HEK293 (cell line): ENCODE data around the gene ZBTB20.
A peak's percentile ranks its signal among the peaks of the same experiment; 100 is the strongest.

Source experiments
- CTCF ChIA-PET: fragments of 350-600 bp; formaldehyde crosslinking; extraction: SDS; loops from one replicate; lab custom pipeline; 2021; ENCODE audit warnings: antibody characterized with exemption; lab: Yijun Ruan, JAX
- POLR2A ChIA-PET: fragments of 300-600 bp; formaldehyde crosslinking; extraction: SDS; loops from one replicate; lab custom pipeline; 2020; ENCODE audit warnings: antibody characterized with exemption, inconsistent platforms; lab: Yijun Ruan, JAX
- H3K27ac ChIP-seq: fragments of 200-500 bp; sonication (Bioruptor generic); 2 replicates; pipeline ENCODE4 v1.5.1; 2014; ENCODE audit warnings: low read depth, low read length, control low read depth, inconsistent platforms; ENCODE audit errors: extremely low read depth
- H3K36me3 ChIP-seq, 2 experiments: fragments of 200-500 bp in 1 of 2; sonication (Bioruptor generic) in 1 of 2; 1 replicate in 1 of 2; 2 replicates in 1 of 2; pipeline ENCODE4 v1.5.1; 2014 to 2017; ENCODE audit warnings: inconsistent platforms in 2 of 2, low read length in 2 of 2; ENCODE audit not compliant: control insufficient read depth in 2 of 2, insufficient read depth in 1 of 2
- H3K4me1 ChIP-seq: fragments of 200-500 bp; sonication (Bioruptor generic); 2 replicates; pipeline ENCODE4 v1.5.1; 2014; ENCODE audit warnings: mild to moderate bottlenecking, low read length, inconsistent platforms; ENCODE audit not compliant: control insufficient read depth, insufficient read depth
- H3K4me3 ChIP-seq: 2 replicates; pipeline ENCODE4 v1.5.1; 2011; ENCODE audit warnings: low read depth, mild to moderate bottlenecking, control low read depth, low read length, moderate library complexity
- H3K9me3 ChIP-seq: fragments of 200-500 bp; sonication (Bioruptor generic); 2 replicates; pipeline ENCODE4 v1.5.1; 2014; ENCODE audit warnings: low read depth, low read length, inconsistent platforms; ENCODE audit not compliant: control insufficient read depth, insufficient read depth
- FEZF1 ChIP-seq: fragments of 450-650 bp; formaldehyde crosslinking; IDR thresholded peaks from 2 replicates; pipeline ENCODE4 v1.5.1; 2016; ENCODE audit warnings: missing biosample characterization, missing genetic modification characterization
- GLI2 ChIP-seq: fragments of 450-650 bp; formaldehyde crosslinking; IDR thresholded peaks from 2 replicates; pipeline ENCODE4; 2017; ENCODE audit warnings: missing biosample characterization, missing genetic modification characterization, low read depth, borderline replicate concordance
- KLF16 ChIP-seq: fragments of 450-650 bp; formaldehyde crosslinking; IDR thresholded peaks from 2 replicates; pipeline ENCODE4 v1.5.1; 2017; ENCODE audit warnings: missing biosample characterization, missing genetic modification characterization
- SCRT1 ChIP-seq: fragments of 450-650 bp; formaldehyde crosslinking; IDR thresholded peaks from 2 replicates; pipeline ENCODE4 v1.5.1; 2016; ENCODE audit warnings: missing biosample characterization, missing genetic modification characterization, borderline replicate concordance
- SCRT2 ChIP-seq: fragments of 450-650 bp; formaldehyde crosslinking; IDR thresholded peaks from 2 replicates; pipeline ENCODE4 v1.5.1; 2016; ENCODE audit warnings: missing biosample characterization, missing genetic modification characterization
- SP7 ChIP-seq: fragments of 450-650 bp; formaldehyde crosslinking; IDR thresholded peaks from 2 replicates; pipeline ENCODE4 v1.5.1; 2016; ENCODE audit warnings: missing biosample characterization, missing genetic modification characterization
- ZBTB17 ChIP-seq: fragments of 450-650 bp; formaldehyde crosslinking; IDR thresholded peaks from 2 replicates; pipeline ENCODE4 v1.5.1; 2016; ENCODE audit warnings: missing biosample characterization, missing genetic modification characterization
- ZBTB48 ChIP-seq: fragments of 450-650 bp; formaldehyde crosslinking; IDR thresholded peaks from 2 replicates; pipeline ENCODE4 v1.5.1; 2016; ENCODE audit warnings: missing biosample characterization, missing genetic modification characterization
- ZNF114 ChIP-seq: fragments of 450-650 bp; formaldehyde crosslinking; IDR thresholded peaks from 2 replicates; pipeline ENCODE4 v1.5.0; 2017; ENCODE audit warnings: missing biosample characterization, missing genetic modification characterization
- ZNF23 ChIP-seq: fragments of 450-650 bp; formaldehyde crosslinking; IDR thresholded peaks from 2 replicates; pipeline ENCODE4 v1.5.1; 2016; ENCODE audit warnings: missing biosample characterization, missing genetic modification characterization, borderline replicate concordance
- ZNF24 ChIP-seq: fragments of 450-650 bp; formaldehyde crosslinking; IDR thresholded peaks from 2 replicates; pipeline ENCODE4 v1.5.1; 2016; ENCODE audit warnings: missing biosample characterization, missing genetic modification characterization
- ZNF302 ChIP-seq: fragments of 450-650 bp; formaldehyde crosslinking; IDR thresholded peaks from 2 replicates; pipeline ENCODE4 v1.5.1; 2016; ENCODE audit warnings: missing biosample characterization, missing genetic modification characterization, low read depth
- ZNF324 ChIP-seq: fragments of 450-650 bp; formaldehyde crosslinking; IDR thresholded peaks from 2 replicates; pipeline ENCODE4 v1.5.1; 2016; ENCODE audit warnings: missing biosample characterization, missing genetic modification characterization
- ZNF350 ChIP-seq: fragments of 450-650 bp; formaldehyde crosslinking; IDR thresholded peaks from 2 replicates; pipeline ENCODE4 v1.5.0; 2017; ENCODE audit warnings: missing biosample characterization, mild to moderate bottlenecking, missing genetic modification characterization
- ZNF37A ChIP-seq: fragments of 450-650 bp; IDR thresholded peaks from 2 replicates; pipeline ENCODE4 v1.5.1; 2018; ENCODE audit warnings: missing biosample characterization, missing genetic modification characterization
- ZNF423 ChIP-seq: fragments of 450-650 bp; formaldehyde crosslinking; IDR thresholded peaks from 2 replicates; pipeline ENCODE4 v1.5.1; 2016; ENCODE audit warnings: missing biosample characterization, missing genetic modification characterization
- ZNF600 ChIP-seq: fragments of 450-650 bp; formaldehyde crosslinking; IDR thresholded peaks from 2 replicates; pipeline ENCODE4 v1.5.1; 2016; ENCODE audit warnings: missing biosample characterization, missing genetic modification characterization
- ZNF670 ChIP-seq: fragments of 450-650 bp; formaldehyde crosslinking; IDR thresholded peaks from 2 replicates; pipeline ENCODE4 v1.5.1; 2016; ENCODE audit warnings: missing biosample characterization, missing genetic modification characterization, low read depth
- ZNF76 ChIP-seq: fragments of 450-650 bp; formaldehyde crosslinking; IDR thresholded peaks from 2 replicates; pipeline ENCODE4; 2016; ENCODE audit warnings: low read depth, missing biosample characterization, missing genetic modification characterization, borderline replicate concordance
- TF ChIP-seq, protein P1 (sequence below): fragments of 450-650 bp; formaldehyde crosslinking; IDR thresholded peaks from 2 replicates; pipeline ENCODE4 v1.5.1; 2016; ENCODE audit warnings: missing biosample characterization, missing genetic modification characterization
- TF ChIP-seq, protein P2 (sequence below): fragments of 450-650 bp; formaldehyde crosslinking; IDR thresholded peaks from 2 replicates; pipeline ENCODE4 v1.5.1; 2017; ENCODE audit warnings: missing biosample characterization, missing genetic modification characterization
- TF ChIP-seq, protein P3 (sequence below): fragments of 450-650 bp; formaldehyde crosslinking; conservative IDR thresholded peaks from 2 replicates; pipeline ENCODE4 v1.5.1; 2016; ENCODE audit warnings: low read depth, missing biosample characterization, missing genetic modification characterization
- TF ChIP-seq, protein P4 (sequence below): fragments of 450-650 bp; formaldehyde crosslinking; IDR thresholded peaks from 2 replicates; pipeline ENCODE4 v1.5.1; 2017; ENCODE audit warnings: missing biosample characterization, missing genetic modification characterization

Gene ZBTB20

DNA sequence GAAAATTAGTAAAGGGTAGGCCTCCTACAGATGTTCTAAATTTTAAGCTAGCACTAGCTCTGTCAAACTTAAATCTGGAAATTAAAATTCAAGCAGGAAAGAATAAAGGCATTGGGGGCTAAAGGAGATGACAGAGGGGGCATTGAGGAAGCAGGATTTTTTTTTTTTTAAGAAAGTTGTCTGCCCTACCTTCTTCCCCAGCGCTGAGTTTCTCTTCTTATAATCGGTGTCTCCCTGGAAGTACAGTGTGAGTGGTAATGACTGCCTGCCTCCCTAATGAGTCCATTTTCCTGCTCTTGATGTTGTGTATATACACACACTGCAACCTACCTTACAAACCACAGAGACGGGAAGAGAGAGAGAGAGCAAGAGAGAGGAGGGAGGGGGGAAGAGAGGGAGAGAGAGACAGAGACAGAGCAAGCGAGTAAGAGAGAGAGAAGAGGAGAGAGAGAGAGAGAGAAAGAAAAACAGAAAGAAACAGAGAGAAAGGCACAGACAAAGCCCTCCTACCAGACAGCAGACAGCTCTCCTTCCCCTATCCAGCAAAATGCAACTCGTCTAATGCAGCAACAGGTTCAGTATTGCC is 47.0 kb downstream of the ZBTB20 start (continued):
- TF ChIP-seq, protein P1, sequence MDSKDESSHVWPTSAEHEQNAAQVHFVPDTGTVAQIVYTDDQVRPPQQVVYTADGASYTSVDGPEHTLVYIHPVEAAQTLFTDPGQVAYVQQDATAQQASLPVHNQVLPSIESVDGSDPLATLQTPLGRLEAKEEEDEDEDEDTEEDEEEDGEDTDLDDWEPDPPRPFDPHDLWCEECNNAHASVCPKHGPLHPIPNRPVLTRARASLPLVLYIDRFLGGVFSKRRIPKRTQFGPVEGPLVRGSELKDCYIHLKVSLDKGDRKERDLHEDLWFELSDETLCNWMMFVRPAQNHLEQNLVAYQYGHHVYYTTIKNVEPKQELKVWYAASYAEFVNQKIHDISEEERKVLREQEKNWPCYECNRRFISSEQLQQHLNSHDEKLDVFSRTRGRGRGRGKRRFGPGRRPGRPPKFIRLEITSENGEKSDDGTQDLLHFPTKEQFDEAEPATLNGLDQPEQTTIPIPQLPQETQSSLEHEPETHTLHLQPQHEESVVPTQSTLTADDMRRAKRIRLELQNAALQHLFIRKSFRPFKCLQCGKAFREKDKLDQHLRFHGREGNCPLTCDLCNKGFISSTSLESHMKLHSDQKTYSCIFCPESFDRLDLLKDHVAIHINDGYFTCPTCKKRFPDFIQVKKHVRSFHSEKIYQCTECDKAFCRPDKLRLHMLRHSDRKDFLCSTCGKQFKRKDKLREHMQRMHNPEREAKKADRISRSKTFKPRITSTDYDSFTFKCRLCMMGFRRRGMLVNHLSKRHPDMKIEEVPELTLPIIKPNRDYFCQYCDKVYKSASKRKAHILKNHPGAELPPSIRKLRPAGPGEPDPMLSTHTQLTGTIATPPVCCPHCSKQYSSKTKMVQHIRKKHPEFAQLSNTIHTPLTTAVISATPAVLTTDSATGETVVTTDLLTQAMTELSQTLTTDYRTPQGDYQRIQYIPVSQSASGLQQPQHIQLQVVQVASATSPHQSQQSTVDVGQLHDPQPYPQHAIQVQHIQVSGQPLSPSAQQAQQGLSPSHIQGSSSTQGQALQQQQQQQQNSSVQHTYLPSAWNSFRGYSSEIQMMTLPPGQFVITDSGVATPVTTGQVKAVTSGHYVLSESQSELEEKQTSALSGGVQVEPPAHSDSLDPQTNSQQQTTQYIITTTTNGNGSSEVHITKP (tag by site-specific recombination) = peak; percentile 71
- TF ChIP-seq ZNF76 (no peak), ZBTB17 (tag by site-specific recombination) (peak; percentile 72), ZNF24 (0 out of 2 replicates have a peak, but pooled peaks have one; percentile 21), SCRT2 (peak; percentile 97), ZNF302 (tag by site-specific recombination) (peak; percentile 73; the same call in 1 of the 2 replicates), FEZF1 (tag by site-specific recombination) (peak; percentile 32; the same call in 1 of the 2 replicates), KLF16 (0 out of 2 replicates have a peak, but pooled peaks have one; percentile 28), ZNF670 (tag by site-specific recombination) (no peak), SCRT1 (peak; percentile 88), ZNF23 (tag by site-specific recombination) (no peak)
- TF ChIP-seq, protein P2, sequence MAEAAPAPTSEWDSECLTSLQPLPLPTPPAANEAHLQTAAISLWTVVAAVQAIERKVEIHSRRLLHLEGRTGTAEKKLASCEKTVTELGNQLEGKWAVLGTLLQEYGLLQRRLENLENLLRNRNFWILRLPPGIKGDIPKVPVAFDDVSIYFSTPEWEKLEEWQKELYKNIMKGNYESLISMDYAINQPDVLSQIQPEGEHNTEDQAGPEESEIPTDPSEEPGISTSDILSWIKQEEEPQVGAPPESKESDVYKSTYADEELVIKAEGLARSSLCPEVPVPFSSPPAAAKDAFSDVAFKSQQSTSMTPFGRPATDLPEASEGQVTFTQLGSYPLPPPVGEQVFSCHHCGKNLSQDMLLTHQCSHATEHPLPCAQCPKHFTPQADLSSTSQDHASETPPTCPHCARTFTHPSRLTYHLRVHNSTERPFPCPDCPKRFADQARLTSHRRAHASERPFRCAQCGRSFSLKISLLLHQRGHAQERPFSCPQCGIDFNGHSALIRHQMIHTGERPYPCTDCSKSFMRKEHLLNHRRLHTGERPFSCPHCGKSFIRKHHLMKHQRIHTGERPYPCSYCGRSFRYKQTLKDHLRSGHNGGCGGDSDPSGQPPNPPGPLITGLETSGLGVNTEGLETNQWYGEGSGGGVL (tag by site-specific recombination) = peak; percentile 93
- TF ChIP-seq, protein P3, sequence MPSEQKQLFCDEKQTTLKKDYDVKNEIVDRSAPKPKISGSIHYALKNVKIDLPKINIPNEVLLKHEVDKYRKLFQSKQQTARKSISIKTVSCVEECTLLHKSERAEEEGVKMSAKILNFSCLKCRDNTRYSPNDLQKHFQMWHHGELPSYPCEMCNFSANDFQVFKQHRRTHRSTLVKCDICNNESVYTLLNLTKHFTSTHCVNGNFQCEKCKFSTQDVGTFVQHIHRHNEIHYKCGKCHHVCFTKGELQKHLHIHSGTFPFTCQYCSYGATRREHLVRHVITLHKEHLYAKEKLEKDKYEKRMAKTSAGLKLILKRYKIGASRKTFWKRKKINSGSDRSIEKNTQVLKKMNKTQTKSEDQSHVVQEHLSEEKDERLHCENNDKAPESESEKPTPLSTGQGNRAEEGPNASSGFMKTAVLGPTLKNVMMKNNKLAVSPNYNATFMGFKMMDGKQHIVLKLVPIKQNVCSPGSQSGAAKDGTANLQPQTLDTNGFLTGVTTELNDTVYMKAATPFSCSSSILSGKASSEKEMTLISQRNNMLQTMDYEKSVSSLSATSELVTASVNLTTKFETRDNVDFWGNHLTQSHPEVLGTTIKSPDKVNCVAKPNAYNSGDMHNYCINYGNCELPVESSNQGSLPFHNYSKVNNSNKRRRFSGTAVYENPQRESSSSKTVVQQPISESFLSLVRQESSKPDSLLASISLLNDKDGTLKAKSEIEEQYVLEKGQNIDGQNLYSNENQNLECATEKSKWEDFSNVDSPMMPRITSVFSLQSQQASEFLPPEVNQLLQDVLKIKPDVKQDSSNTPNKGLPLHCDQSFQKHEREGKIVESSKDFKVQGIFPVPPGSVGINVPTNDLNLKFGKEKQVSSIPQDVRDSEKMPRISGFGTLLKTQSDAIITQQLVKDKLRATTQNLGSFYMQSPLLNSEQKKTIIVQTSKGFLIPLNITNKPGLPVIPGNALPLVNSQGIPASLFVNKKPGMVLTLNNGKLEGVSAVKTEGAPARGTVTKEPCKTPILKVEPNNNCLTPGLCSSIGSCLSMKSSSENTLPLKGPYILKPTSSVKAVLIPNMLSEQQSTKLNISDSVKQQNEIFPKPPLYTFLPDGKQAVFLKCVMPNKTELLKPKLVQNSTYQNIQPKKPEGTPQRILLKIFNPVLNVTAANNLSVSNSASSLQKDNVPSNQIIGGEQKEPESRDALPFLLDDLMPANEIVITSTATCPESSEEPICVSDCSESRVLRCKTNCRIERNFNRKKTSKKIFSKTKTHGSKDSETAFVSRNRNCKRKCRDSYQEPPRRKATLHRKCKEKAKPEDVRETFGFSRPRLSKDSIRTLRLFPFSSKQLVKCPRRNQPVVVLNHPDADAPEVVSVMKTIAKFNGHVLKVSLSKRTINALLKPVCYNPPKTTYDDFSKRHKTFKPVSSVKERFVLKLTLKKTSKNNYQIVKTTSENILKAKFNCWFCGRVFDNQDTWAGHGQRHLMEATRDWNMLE = 0 out of 2 replicates have a peak, but pooled peaks have one; percentile 11

DNA sequence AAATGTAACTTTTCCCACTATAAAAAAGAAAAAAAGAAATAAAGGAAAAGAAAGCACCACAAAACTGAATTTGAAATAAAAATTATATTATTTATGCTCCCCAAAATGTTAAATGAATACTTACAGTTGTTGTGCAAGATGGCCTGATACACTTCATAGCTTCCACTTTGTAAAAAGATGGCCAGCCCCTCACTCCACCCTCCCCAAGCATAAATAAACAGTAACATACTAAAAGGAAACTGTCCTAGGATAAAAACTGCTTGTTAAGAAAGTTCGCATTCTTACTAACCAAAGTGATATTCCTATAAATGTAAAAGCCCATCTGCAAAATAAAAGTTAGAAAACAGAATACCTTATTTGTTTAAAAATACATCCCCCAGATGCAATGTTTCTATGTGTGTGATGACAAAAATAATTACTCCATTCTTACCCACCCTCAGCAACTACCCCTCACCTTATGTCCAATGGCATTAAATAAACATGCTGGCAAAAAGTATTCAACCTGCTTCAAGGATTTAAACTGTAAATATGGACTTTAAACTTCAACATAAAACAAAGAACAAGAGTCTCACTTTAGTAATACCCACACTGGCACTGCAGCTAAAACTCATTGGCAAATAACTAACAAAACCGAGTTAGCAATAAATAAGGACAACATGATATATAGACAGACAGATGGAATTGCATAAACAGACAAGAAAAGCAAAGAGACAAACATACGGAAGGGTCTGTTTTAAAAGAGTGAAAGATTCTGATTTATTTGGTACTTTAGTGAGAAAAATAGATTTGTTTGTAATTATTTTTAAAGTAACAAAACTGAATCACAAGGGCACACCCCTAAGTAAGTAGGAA is 47.7 kb downstream of the ZBTB20 start:
- POLR2A ChIA-PET = no interaction called here
- Histone ChIP-seq H3K4me3 (peak overlapping the region; percentile 25), H3K36me3 (no peaks in the 10 kb centered on the region), H3K4me1 (no peaks in the 10 kb centered on the region), H3K27ac (no peak overlapping the region), H3K9me3 (no peaks in the 10 kb centered on the region)
- CTCF ChIA-PET = no interaction called here
- TF ChIP-seq ZNF600 (tag by site-specific recombination) (no peak), ZNF350 (tag by site-specific recombination) (no peak), ZNF670 (tag by site-specific recombination) (no peak), ZNF423 (tag by site-specific recombination) (no peak), ZNF37A (tag by site-specific recombination) (no peak), GLI2 (tag by site-specific recombination) (no peak), ZBTB48 (tag by site-specific recombination) (no peak), ZNF302 (tag by site-specific recombination) (no peak), KLF16 (no peak), ZNF114 (tag by site-specific recombination) (no peak), ZNF324 (tag by site-specific recombination) (no peak), SP7 (tag by site-specific recombination) (no peak)
- TF ChIP-seq, protein P4, sequence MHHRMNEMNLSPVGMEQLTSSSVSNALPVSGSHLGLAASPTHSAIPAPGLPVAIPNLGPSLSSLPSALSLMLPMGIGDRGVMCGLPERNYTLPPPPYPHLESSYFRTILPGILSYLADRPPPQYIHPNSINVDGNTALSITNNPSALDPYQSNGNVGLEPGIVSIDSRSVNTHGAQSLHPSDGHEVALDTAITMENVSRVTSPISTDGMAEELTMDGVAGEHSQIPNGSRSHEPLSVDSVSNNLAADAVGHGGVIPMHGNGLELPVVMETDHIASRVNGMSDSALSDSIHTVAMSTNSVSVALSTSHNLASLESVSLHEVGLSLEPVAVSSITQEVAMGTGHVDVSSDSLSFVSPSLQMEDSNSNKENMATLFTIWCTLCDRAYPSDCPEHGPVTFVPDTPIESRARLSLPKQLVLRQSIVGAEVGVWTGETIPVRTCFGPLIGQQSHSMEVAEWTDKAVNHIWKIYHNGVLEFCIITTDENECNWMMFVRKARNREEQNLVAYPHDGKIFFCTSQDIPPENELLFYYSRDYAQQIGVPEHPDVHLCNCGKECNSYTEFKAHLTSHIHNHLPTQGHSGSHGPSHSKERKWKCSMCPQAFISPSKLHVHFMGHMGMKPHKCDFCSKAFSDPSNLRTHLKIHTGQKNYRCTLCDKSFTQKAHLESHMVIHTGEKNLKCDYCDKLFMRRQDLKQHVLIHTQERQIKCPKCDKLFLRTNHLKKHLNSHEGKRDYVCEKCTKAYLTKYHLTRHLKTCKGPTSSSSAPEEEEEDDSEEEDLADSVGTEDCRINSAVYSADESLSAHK = no peak
